Measurements from ENCODE around the gene PLA2G15. TPM values are rescaled to one million over a fixed set of nuclear protein-coding genes. Genes with fewer than 3 reads are reported as not detected.

Gene PLA2G15
- polyA plus RNA-seq, 2 of the 4 experiments (the other 2 are of a cell fraction), result 4.8 to 8.7 TPM

- ChIA-PET CTCF (no interaction called here), POLR2A (no interaction called here)
- DNase-seq (ENCODE audit: low read depth in 1 of 2, low spot score in 1 of 2) (no peak), FAIRE-seq (no peak), ATAC-seq (no peak)
- Histone ChIP-seq H3K4me3 (peak within 1 kb of the TSS; percentile 45), H3K27ac (peak within 1 kb of the TSS; percentile 82 to 92), H3K4me2 (peak within 1 kb of the TSS; percentile 79), H3K4me1 (peaks cover 15% of the 10 kb centered on the region), H3K9me3 (no peaks in the 10 kb centered on the region)
- TF ChIP-seq MAZ (IDR thresholded peaks at IDR 0.05; ENCODE audit: borderline replicate concordance, low read depth, low read length), result no peak
- TF ChIP-seq RNF2 (IDR thresholded peaks at IDR 0.05; ENCODE audit: borderline replicate concordance, low read depth), result no peak
- TF ChIP-seq ZC3H11A (IDR thresholded peaks at IDR 0.05), result no peak
- TF ChIP-seq EHMT2 (IDR thresholded peaks at IDR 0.05; ENCODE audit: low read depth), result no peak
- no peak for TF ChIP-seq HOXB13 (CRISPR knock-in tag; IDR thresholded peaks at IDR 0.05; ENCODE audit: low read depth)
- no peak for TF ChIP-seq CBX8 (IDR thresholded peaks at IDR 0.05)
- TF ChIP-seq RCOR1 (IDR thresholded peaks at IDR 0.05; ENCODE audit: low read depth, low read length), result no peak
- no peak for TF ChIP-seq REST (IDR thresholded peaks at IDR 0.05)
- no peak for TF ChIP-seq BCL3 (IDR thresholded peaks at IDR 0.05)
- TF ChIP-seq BHLHE40 (IDR thresholded peaks at IDR 0.05; ENCODE audit: low read depth, low read length), result no peak
- TF ChIP-seq HOXB5 (CRISPR knock-in tag; IDR thresholded peaks at IDR 0.05), result no peak
- no peak for TF ChIP-seq ATOH8 (CRISPR knock-in tag; IDR thresholded peaks at IDR 0.05; ENCODE audit: low read depth)
- TF ChIP-seq ZFP36 (IDR thresholded peaks at IDR 0.05; ENCODE audit: borderline replicate concordance, partially characterized antibody), result no peak
- no peak for TF ChIP-seq HEYL (CRISPR knock-in tag; IDR thresholded peaks at IDR 0.05)
- TF ChIP-seq SREBF2 (IDR thresholded peaks at IDR 0.05), result no peak
- no peak for TF ChIP-seq E2F6 (IDR thresholded peaks at IDR 0.05; ENCODE audit: borderline replicate concordance, low read depth)
- no peak for TF ChIP-seq PBX3 (IDR thresholded peaks at IDR 0.05)
- no peak for TF ChIP-seq ZSCAN20 (CRISPR knock-in tag; IDR thresholded peaks at IDR 0.05)
- TF ChIP-seq RFX5 (IDR thresholded peaks at IDR 0.05), result no peak
- TF ChIP-seq MAFK (IDR thresholded peaks at IDR 0.05; ENCODE audit: partially characterized antibody), result no peak
- WGBS (ENCODE audit: missing lambda C conversion rate), result 93% methylated on average over 36 of the region's 36 CpGs
These were observed 9.4 kb upstream of the PLA2G15 start, which contains the start of gene ESRP2 for GRCh38 chr16:68235887-68236136. ESRP2 (minus strand) TSS chr16:68236127; CDS start chr16:68236045, 82 bp downstream.
